ENCODE measurements around the gene CA11. TPM values are rescaled to one million over a fixed set of nuclear protein-coding genes. Genes with fewer than 3 reads are reported as not detected.

The CA11 gene
- total and polyA plus RNA-seq, 8 donors: 2.6 to 15.2 (median 5.6) TPM

DNA sequence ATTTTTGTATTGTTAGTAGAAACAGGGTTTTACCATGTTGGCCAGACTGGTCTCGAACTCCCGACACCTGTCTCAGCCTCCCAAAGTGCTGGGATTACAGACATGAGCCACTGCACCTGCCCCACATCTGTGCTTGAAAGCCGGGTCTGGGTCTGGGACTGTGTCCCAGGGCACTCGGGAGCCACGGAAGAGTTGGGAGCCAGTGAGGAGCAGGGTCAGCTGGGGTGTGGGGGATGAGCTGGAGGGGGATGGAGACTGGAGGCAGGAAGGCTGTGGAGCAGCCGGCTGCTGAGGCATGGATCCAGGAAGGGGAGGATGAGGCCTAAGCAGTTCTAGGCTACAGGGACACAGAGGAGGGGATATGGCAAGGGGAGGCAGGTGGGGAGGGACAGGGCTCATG, 50.2 kb downstream of the CA11 start:
- no peaks in the 10 kb centered on the region for H3K27me3 ChIP-seq
- FAIRE-seq: no peak
- TF ChIP-seq, protein P1, sequence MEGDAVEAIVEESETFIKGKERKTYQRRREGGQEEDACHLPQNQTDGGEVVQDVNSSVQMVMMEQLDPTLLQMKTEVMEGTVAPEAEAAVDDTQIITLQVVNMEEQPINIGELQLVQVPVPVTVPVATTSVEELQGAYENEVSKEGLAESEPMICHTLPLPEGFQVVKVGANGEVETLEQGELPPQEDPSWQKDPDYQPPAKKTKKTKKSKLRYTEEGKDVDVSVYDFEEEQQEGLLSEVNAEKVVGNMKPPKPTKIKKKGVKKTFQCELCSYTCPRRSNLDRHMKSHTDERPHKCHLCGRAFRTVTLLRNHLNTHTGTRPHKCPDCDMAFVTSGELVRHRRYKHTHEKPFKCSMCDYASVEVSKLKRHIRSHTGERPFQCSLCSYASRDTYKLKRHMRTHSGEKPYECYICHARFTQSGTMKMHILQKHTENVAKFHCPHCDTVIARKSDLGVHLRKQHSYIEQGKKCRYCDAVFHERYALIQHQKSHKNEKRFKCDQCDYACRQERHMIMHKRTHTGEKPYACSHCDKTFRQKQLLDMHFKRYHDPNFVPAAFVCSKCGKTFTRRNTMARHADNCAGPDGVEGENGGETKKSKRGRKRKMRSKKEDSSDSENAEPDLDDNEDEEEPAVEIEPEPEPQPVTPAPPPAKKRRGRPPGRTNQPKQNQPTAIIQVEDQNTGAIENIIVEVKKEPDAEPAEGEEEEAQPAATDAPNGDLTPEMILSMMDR (IDR thresholded peaks at IDR 0.05): no peak

DNA sequence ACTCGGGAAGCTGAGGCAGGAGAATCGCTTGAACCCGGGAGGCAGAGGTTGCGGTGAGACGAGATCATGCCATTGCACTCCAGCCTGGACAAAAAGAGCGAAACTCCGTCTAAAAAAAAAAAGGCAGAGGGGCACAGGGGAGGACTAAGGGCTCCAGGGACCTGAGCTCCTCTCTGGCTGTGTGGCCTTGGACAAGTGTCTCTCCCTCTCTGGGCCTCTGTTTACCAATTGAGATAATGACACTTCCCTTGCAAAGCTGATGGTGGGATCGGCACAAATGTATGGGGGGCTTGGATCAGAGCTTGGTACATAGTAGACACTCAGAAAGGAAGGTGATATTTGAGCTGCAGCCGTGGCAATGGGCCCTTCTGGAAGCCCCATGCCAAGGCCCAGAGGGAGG, 50.8 kb downstream of the CA11 start:
- no peak for DNase-seq
- TF ChIP-seq, protein P1 (IDR thresholded peaks at IDR 0.05): no peak
- ATAC-seq: no peak
- FAIRE-seq: no peak
- WGBS, 2 donors: 67 to 72% methylated on average over 9 of the region's 9 CpGs
- Histone ChIP-seq H3K4me3 (no peak overlapping the region), H3K36me3 (no peaks in the 10 kb centered on the region), H3K4me1 (no peaks in the 10 kb centered on the region), H3K27me3 (no peaks in the 10 kb centered on the region), H3K27ac (no peak overlapping the region), H3K9me3 (no peaks in the 10 kb centered on the region)
- intact Hi-C loops (cut with DNase I): no loop called here

More for the DNA sequence above, 50.2 kb downstream of the CA11 start:
- no peaks in the 10 kb centered on the region for H3K9me3 ChIP-seq
- no peak overlapping the region for H3K27ac ChIP-seq
- intact Hi-C loops (cut with DNase I): no loop called here
- no peak for ATAC-seq
- no peak for DNase-seq
- H3K4me3 ChIP-seq: no peak overlapping the region
- 66 to 81% methylated on average over 6 of the region's 6 CpGs for WGBS, 2 donors
- H3K4me1 ChIP-seq: no peaks in the 10 kb centered on the region
- H3K36me3 ChIP-seq: no peaks in the 10 kb centered on the region

DNA sequence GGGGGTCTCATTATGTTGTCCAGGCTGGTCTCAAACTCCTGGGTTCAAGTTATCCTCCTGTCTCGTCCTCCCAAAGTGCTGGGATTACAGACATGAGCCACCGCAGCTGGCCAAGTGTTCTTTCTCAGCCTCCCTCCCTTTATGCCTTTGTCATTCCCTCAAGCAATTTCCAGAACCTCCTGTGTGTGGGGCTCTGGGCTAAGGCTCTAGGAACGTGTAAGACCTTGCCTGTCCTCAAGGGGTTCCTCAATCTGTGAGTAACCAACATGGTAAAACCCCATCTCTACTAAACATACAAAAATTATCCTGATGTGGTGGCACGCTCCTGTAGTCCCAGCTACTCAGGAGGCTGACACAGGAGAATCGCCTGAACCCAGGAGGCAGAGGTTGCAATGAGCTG, 55.0 kb downstream of the CA11 start:
- no peak for ATAC-seq
- Histone ChIP-seq H3K4me3 (no peak overlapping the region), H3K4me1 (no peaks in the 10 kb centered on the region), H3K27ac (no peak overlapping the region), H3K36me3 (no peaks in the 10 kb centered on the region), H3K9me3 (no peaks in the 10 kb centered on the region), H3K27me3 (no peaks in the 10 kb centered on the region)
- intact Hi-C loops (cut with DNase I): no loop called here
- no peak for DNase-seq
- no peak for FAIRE-seq
- WGBS, 2 donors: 73 to 90% methylated on average over 5 of the region's 5 CpGs
- TF ChIP-seq, protein P1 (IDR thresholded peaks at IDR 0.05): no peak

DNA sequence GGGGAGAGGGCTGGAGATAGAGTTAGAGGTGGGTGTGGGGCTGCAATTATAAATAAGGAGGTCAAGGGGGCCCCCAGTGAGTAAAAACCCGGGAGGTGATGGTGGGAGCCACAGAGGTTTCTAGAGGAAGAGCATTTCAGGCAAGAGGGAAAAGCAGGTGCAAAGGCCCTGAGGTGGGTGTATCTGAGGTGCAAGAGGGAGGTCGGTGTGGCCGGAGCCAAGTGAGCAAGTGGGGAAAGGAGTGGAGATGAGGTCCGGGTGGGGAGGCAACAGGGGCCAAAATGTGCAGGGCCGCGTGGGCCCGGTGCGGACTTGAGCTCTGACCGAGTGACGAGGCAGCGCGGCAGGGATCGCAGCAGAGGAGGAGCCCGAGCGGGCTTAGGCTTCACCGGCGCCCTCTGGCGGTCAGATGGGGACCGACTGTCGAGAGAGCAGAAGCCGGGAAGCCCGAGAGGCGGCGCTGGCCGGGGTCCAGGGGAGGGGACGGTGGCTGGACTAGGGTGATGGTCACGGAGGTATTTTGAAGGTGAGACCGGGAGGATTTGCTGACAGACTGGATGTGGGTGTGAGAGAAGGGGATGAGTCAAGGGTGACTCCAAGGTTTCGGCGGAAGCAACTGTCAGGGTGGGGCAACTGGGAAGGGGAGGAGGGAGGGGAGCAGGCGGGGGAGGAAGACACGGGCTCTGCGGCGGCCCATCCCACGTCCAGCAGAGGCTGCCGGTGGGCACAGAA, 57.2 kb downstream of the CA11 start:
- Histone ChIP-seq H3K9me3 (no peaks in the 10 kb centered on the region), H3K36me3 (no peaks in the 10 kb centered on the region), H3K27ac (no peak overlapping the region), H3K4me3 (peak overlapping the region in 1 of 4 donors; percentile 40), H3K27me3 (no peaks in the 10 kb centered on the region), H3K4me1 (no peaks in the 10 kb centered on the region)
- TF ChIP-seq, protein P1 (IDR thresholded peaks at IDR 0.05): peak; percentile 85 to 96 (median 90)
- WGBS, 2 donors: 4% methylated on average over 36 of the region's 36 CpGs
- peak; percentile 87 to 92 (median 90) for ATAC-seq
- FAIRE-seq: no peak
- intact Hi-C loops (cut with DNase I): loop anchor here in 2 of 3 donors (5.0 kb wide), 2 partner anchors 97 to 102 kb away; no protein-coding TSS in a partner anchor
- peak; percentile 79 to 99 (median 92) for DNase-seq

Other genes with a start within 250 kb of the CA11 start
- gene GRWD1, start 200.2 kb downstream of the CA11 start, total RNA-seq: 10 to 100 TPM; 13.0 to 23.1 (median 18.2) TPM
- gene GRWD1, start 200.2 kb downstream of the CA11 start, polyA plus RNA-seq: 10 to 100 TPM in 1 of 2 donors, 1 to 10 TPM in 1; 8.6 to 10.2 TPM
- under 1 TPM; 0.20 to 0.56 (median 0.37) TPM for gene KCNJ14, start 190.6 kb downstream of the CA11 start, total RNA-seq
- gene KCNJ14, start 190.6 kb downstream of the CA11 start, polyA plus RNA-seq: under 1 TPM; 0.49 to 0.59 TPM
- 10 to 100 TPM; 25.4 to 39.2 (median 29.1) TPM for gene CYTH2, start 176.8 kb downstream of the CA11 start, total RNA-seq
- 10 to 100 TPM; 51.7 to 54.2 TPM for gene CYTH2, start 176.8 kb downstream of the CA11 start, polyA plus RNA-seq
- gene LMTK3, start 134.4 kb downstream of the CA11 start, total RNA-seq: 1 to 10 TPM; 2.3 to 4.1 (median 2.8) TPM
- 1 to 10 TPM; 4.1 to 7.7 TPM for gene LMTK3, start 134.4 kb downstream of the CA11 start, polyA plus RNA-seq
- under 1 TPM in 5 of 6 donors, not detected in 1; 0.32 to 0.64 (median 0.60) TPM for gene SULT2B1, start 94.0 kb downstream of the CA11 start, total RNA-seq
- 1 to 10 TPM; 1.3 to 1.7 TPM for gene SULT2B1, start 94.0 kb downstream of the CA11 start, polyA plus RNA-seq
- gene SPACA4, start 39.4 kb downstream of the CA11 start, total RNA-seq: not detected
- under 1 TPM in 1 of 2 donors, not detected in 1; 0.12 TPM for gene SPACA4, start 39.4 kb downstream of the CA11 start, polyA plus RNA-seq
- gene FAM83E, start 31.1 kb downstream of the CA11 start, total RNA-seq: 1 to 10 TPM; 1.2 to 2.9 (median 2.6) TPM
- gene FAM83E, start 31.1 kb downstream of the CA11 start, polyA plus RNA-seq: 1 to 10 TPM; 1.8 to 3.4 TPM
- 1,000 to 10,000 TPM in 4 of 6 donors, 100 to 1,000 TPM in 2; 881 to 1,605 (median 1,071) TPM for gene RPL18, start 27.0 kb downstream of the CA11 start, total RNA-seq
- 1,000 to 10,000 TPM; 1,358 to 2,344 TPM for gene RPL18, start 27.0 kb downstream of the CA11 start, polyA plus RNA-seq
- gene SPHK2, start 26.7 kb downstream of the CA11 start, total RNA-seq: 10 to 100 TPM in 1 of 6 donors, 1 to 10 TPM in 5; 4.3 to 11.0 (median 6.6) TPM
- 10 to 100 TPM; 15.9 to 24.0 TPM for gene SPHK2, start 26.7 kb downstream of the CA11 start, polyA plus RNA-seq
- gene DBP, start 8.8 kb downstream of the CA11 start, total RNA-seq: 1 to 10 TPM; 3.3 to 8.3 (median 6.5) TPM
- 10 to 100 TPM in 1 of 2 donors, 1 to 10 TPM in 1; 4.7 to 11.4 TPM for gene DBP, start 8.8 kb downstream of the CA11 start, polyA plus RNA-seq
- under 1 TPM in 5 of 6 donors, not detected in 1; 0.12 to 0.37 (median 0.20) TPM for gene NTN5, start 26.8 kb upstream of the CA11 start, total RNA-seq
- gene NTN5, start 26.8 kb upstream of the CA11 start, polyA plus RNA-seq: 1 to 10 TPM in 1 of 2 donors, under 1 TPM in 1; 0.38 to 1.8 TPM
- 10 to 100 TPM in 2 of 6 donors, 1 to 10 TPM in 4; 4.8 to 14.5 (median 8.2) TPM for gene FUT2, start 49.8 kb upstream of the CA11 start, total RNA-seq
- gene FUT2, start 49.8 kb upstream of the CA11 start, polyA plus RNA-seq: 1 to 10 TPM; 3.7 to 5.4 TPM
- gene MAMSTR, start 73.5 kb upstream of the CA11 start, total RNA-seq: 1 to 10 TPM in 2 of 6 donors, under 1 TPM in 4; 0.51 to 2.6 (median 0.84) TPM
- 1 to 10 TPM; 1.5 to 2.3 TPM for gene MAMSTR, start 73.5 kb upstream of the CA11 start, polyA plus RNA-seq
- gene RASIP1, start 94.4 kb upstream of the CA11 start, total RNA-seq: 1 to 10 TPM; 5.3 to 9.6 (median 6.5) TPM
- gene RASIP1, start 94.4 kb upstream of the CA11 start, polyA plus RNA-seq: 10 to 100 TPM; 16.2 to 40.9 TPM
- gene IZUMO1, start 100.7 kb upstream of the CA11 start, total RNA-seq: 1 to 10 TPM in 4 of 6 donors, under 1 TPM in 2; 0.73 to 4.6 (median 1.9) TPM
- gene IZUMO1, start 100.7 kb upstream of the CA11 start, polyA plus RNA-seq: 1 to 10 TPM; 1.9 to 3.8 TPM
- gene FUT1, start 106.5 kb upstream of the CA11 start, total RNA-seq: 10 to 100 TPM in 4 of 6 donors, 1 to 10 TPM in 2; 6.5 to 29.7 (median 12.6) TPM
- 10 to 100 TPM in 1 of 2 donors, 1 to 10 TPM in 1; 7.7 to 12.7 TPM for gene FUT1, start 106.5 kb upstream of the CA11 start, polyA plus RNA-seq
- gene FGF21, start 109.3 kb upstream of the CA11 start, total RNA-seq: under 1 TPM in 1 of 6 donors, not detected in 5; 0.51 TPM
- gene FGF21, start 109.3 kb upstream of the CA11 start, polyA plus RNA-seq: not detected
- gene BCAT2, start 164.8 kb upstream of the CA11 start, total RNA-seq: 10 to 100 TPM; 26.6 to 53.8 (median 36.3) TPM
- gene BCAT2, start 164.8 kb upstream of the CA11 start, polyA plus RNA-seq: 10 to 100 TPM; 59.7 to 91.8 TPM
- 1 to 10 TPM in 4 of 6 donors, under 1 TPM in 2; 0.69 to 4.0 (median 1.7) TPM for gene HSD17B14, start 190.3 kb upstream of the CA11 start, total RNA-seq
- 10 to 100 TPM in 1 of 2 donors, 1 to 10 TPM in 1; 8.5 to 25.4 TPM for gene HSD17B14, start 190.3 kb upstream of the CA11 start, polyA plus RNA-seq
- gene PLEKHA4, start 222.4 kb upstream of the CA11 start, total RNA-seq: 10 to 100 TPM in 2 of 6 donors, 1 to 10 TPM in 4; 5.9 to 19.7 (median 8.7) TPM
- gene PLEKHA4, start 222.4 kb upstream of the CA11 start, polyA plus RNA-seq: 10 to 100 TPM; 18.2 to 28.3 TPM
- 10 to 100 TPM in 5 of 6 donors, 1 to 10 TPM in 1; 8.1 to 20.6 (median 12.4) TPM for gene PPP1R15A, start 226.2 kb upstream of the CA11 start, total RNA-seq
- gene PPP1R15A, start 226.2 kb upstream of the CA11 start, polyA plus RNA-seq: 10 to 100 TPM; 28.2 to 53.2 TPM

Measured in pancreas (tissue), 10 donors.